Prostate gland (tissue), 2 donors: ENCODE results near the gene AADACL4. TPM values are rescaled to one million over a fixed set of nuclear protein-coding genes. Genes with fewer than 3 reads are reported as not detected.

ENCODE experiments used
- DNase-seq: peaks from one replicate; pipeline ENCODE4 v3.0.0-alpha.2; 2019; ENCODE audit warnings: low spot score
- H3K27ac ChIP-seq, 2 donors: fragments of 200-600 bp; sonication (generic); 2 replicates each; pipeline ENCODE4 v1.5.1; 2017 to 2019
- H3K27me3 ChIP-seq: fragments of 200-600 bp; sonication (generic); replicated peaks from 2 replicates; pipeline ENCODE4 v1.5.1; 2019; ENCODE audit not compliant: insufficient read depth
- H3K36me3 ChIP-seq, 2 donors: fragments of 200-600 bp; sonication (generic); 1 replicate in 1 of 2; 2 replicates in 1 of 2; pipeline versions ENCODE4 v1.5.1 to v1.8.1; 2017 to 2019
- H3K4me1 ChIP-seq: fragments of 200-600 bp; sonication (generic); replicated peaks from 2 replicates; pipeline ENCODE4 v1.5.1; 2019
- H3K4me3 ChIP-seq, 2 donors: fragments of 200-600 bp; sonication (generic); 2 replicates each; pipeline ENCODE4 v1.5.1; 2017 to 2019
- H3K9me3 ChIP-seq: fragments of 200-600 bp; sonication (generic); 2 replicates; pipeline ENCODE4 v1.5.1; 2017
- CTCF ChIP-seq, 4 experiments: fragments of 200-600 bp in 2 of 4; fragments of 450-650 bp in 2 of 4; sonication (generic) in 2 of 4; IDR thresholded peaks; 1 replicate in 3 of 4; 2 replicates in 1 of 4; pipeline ENCODE4 v1.5.1; 2016 to 2019; ENCODE audit warnings: antibody characterized with exemption in 4 of 4, mild to moderate bottlenecking in 2 of 4, moderate library complexity in 2 of 4
- POLR2A ChIP-seq: fragments of 450-650 bp; IDR thresholded peaks from one replicate; pipeline ENCODE4 v1.6.1; 2016; ENCODE audit warnings: antibody characterized with exemption, mild to moderate bottlenecking
- POLR2AphosphoS5 ChIP-seq: sonication (generic); formaldehyde crosslinking; IDR thresholded peaks from one replicate; pipeline ENCODE4 v1.6.1; 2017; ENCODE audit warnings: antibody characterized with exemption
- WGBS: methylation state at CpG from one replicate; pipeline ENCODE4 v1.1.5; 2018; 5-methylcytosine and 5-hydroxymethylcytosine counted together
- intact Hi-C: fragments of 100-400 bp; cut with DNase I; formaldehyde crosslinking; loops from one replicate; pipeline ENCODE4 v1.14.2; 2022
- total RNA-seq, 2 donors: library from RNA; depleted of rRNA; stranded (reverse); fragments of >200 nt; gene quantifications; one replicate each; pipeline ENCODE4 v1.1.0, GENCODE V29; 2016

Gene AADACL4
- total RNA-seq, 2 donors from 2014 or later, result not detected

GRCh38 chr1:12697397-12697796 lies 53.5 kb downstream of the AADACL4 start:
- intact Hi-C loops, result no loop called here
- Histone ChIP-seq H3K4me3 (no peak overlapping the region), H3K4me1 (no peaks in the 10 kb centered on the region), H3K9me3 (no peaks in the 10 kb centered on the region), H3K27ac (no peak overlapping the region), H3K27me3 (peaks cover 2% of the 10 kb centered on the region), H3K36me3 (no peaks in the 10 kb centered on the region)
- TF ChIP-seq POLR2A (no peak), CTCF (IDR thresholded peaks at IDR 0.05) (no peak), POLR2AphosphoS5 (no peak)
- WGBS, result 89% methylated on average over 3 of the region's 3 CpGs
- DNase-seq, result no peak

- no peaks in the 10 kb centered on the region for H3K36me3 ChIP-seq
- intact Hi-C loops, result no loop called here
- H3K9me3 ChIP-seq, result no peaks in the 10 kb centered on the region
- 89% methylated on average over 6 of the region's 6 CpGs for WGBS
- H3K4me1 ChIP-seq, result no peaks in the 10 kb centered on the region
- DNase-seq, result no peak
- no peaks in the 10 kb centered on the region for H3K27me3 ChIP-seq
- TF ChIP-seq CTCF (IDR thresholded peaks at IDR 0.05), result no peak
- TF ChIP-seq POLR2A, result no peak
- TF ChIP-seq POLR2AphosphoS5, result no peak
- H3K4me3 ChIP-seq, result no peak overlapping the region
- no peak overlapping the region for H3K27ac ChIP-seq
These were observed 60.1 kb downstream of the AADACL4 start for GRCh38 chr1:12703821-12704451.

- DNase-seq, result no peak
- Histone ChIP-seq H3K27me3 (no peaks in the 10 kb centered on the region), H3K4me1 (no peaks in the 10 kb centered on the region), H3K9me3 (no peaks in the 10 kb centered on the region), H3K27ac (no peak overlapping the region), H3K4me3 (no peak overlapping the region), H3K36me3 (no peaks in the 10 kb centered on the region)
- no peak for TF ChIP-seq CTCF (IDR thresholded peaks at IDR 0.05)
- TF ChIP-seq POLR2A, result no peak
- no peak for TF ChIP-seq POLR2AphosphoS5
- intact Hi-C loops, result no loop called here
- 89% methylated on average over 3 of the region's 3 CpGs for WGBS
These were observed 62.2 kb downstream of the AADACL4 start for GRCh38 chr1:12706061-12706460.

- no peaks in the 10 kb centered on the region for H3K4me1 ChIP-seq
- no peak overlapping the region for H3K27ac ChIP-seq
- TF ChIP-seq POLR2AphosphoS5, result no peak
- no peak for TF ChIP-seq CTCF (IDR thresholded peaks at IDR 0.05)
- no peak for TF ChIP-seq POLR2A
- intact Hi-C loops, result no loop called here
- DNase-seq, result no peak
- no peaks in the 10 kb centered on the region for H3K9me3 ChIP-seq
- no peaks in the 10 kb centered on the region for H3K36me3 ChIP-seq
- no peaks in the 10 kb centered on the region for H3K27me3 ChIP-seq
- WGBS, result 63% methylated on average over 4 of the region's 4 CpGs
- no peak overlapping the region for H3K4me3 ChIP-seq
These were observed 64.7 kb downstream of the AADACL4 start for GRCh38 chr1:12708396-12709090.

GRCh38 chr1:12709091-12709491 lies 65.2 kb downstream of the AADACL4 start:
- DNase-seq, result no peak
- Histone ChIP-seq H3K36me3 (no peaks in the 10 kb centered on the region), H3K27me3 (no peaks in the 10 kb centered on the region), H3K27ac (no peak overlapping the region), H3K9me3 (no peaks in the 10 kb centered on the region), H3K4me3 (no peak overlapping the region), H3K4me1 (no peaks in the 10 kb centered on the region)
- WGBS, result 42% methylated on average over 1 of the region's 1 CpG
- TF ChIP-seq CTCF (IDR thresholded peaks at IDR 0.05) (no peak), POLR2AphosphoS5 (no peak), POLR2A (no peak)
- intact Hi-C loops, result no loop called here
